Ishikawa (cell line): ENCODE measurements around the gene CD164L2.

ENCODE experiments used
- CEBPB ChIP-seq: IDR thresholded peaks from 2 replicates; pipeline ENCODE4 v1.6.1; 2012
- CREB1 ChIP-seq: IDR thresholded peaks from 2 replicates; pipeline ENCODE4 v1.6.1; 2012; ENCODE audit warnings: low read depth
- EGR1 ChIP-seq: IDR thresholded peaks from 2 replicates; pipeline ENCODE4 v1.6.1; 2012
- EP300 ChIP-seq: IDR thresholded peaks from 2 replicates; pipeline ENCODE4 v1.6.1; 2012; ENCODE audit warnings: borderline replicate concordance
- FOXM1 ChIP-seq: IDR thresholded peaks from 2 replicates; pipeline ENCODE4 v1.6.1; 2012; ENCODE audit warnings: low read depth, borderline replicate concordance
- NFIC ChIP-seq: IDR thresholded peaks from 2 replicates; pipeline ENCODE4 v1.6.1; 2012
- RAD21 ChIP-seq: IDR thresholded peaks from 2 replicates; pipeline ENCODE4 v1.6.1; 2012; ENCODE audit warnings: low read depth
- TAF1 ChIP-seq: IDR thresholded peaks from 2 replicates; pipeline ENCODE4 v1.6.1; 2012; ENCODE audit warnings: low read depth, mild to moderate bottlenecking
- TCF12 ChIP-seq: IDR thresholded peaks from 2 replicates; pipeline ENCODE4 v1.6.1; 2012; ENCODE audit warnings: low read depth
- TEAD4 ChIP-seq: IDR thresholded peaks from 2 replicates; pipeline ENCODE4 v1.6.1; 2012
- YY1 ChIP-seq: IDR thresholded peaks from 2 replicates; pipeline ENCODE4 v1.6.1; 2012; ENCODE audit warnings: low read depth
- ZBTB7A ChIP-seq: IDR thresholded peaks from 2 replicates; pipeline ENCODE4 v1.6.1; 2012; ENCODE audit warnings: low read depth
- TF ChIP-seq, protein P1 (sequence below): IDR thresholded peaks from 2 replicates; pipeline ENCODE4 v1.6.1; 2012
- TF ChIP-seq, protein P2 (sequence below): IDR thresholded peaks from 2 replicates; pipeline ENCODE4 v1.6.1; 2012
- TF ChIP-seq, protein P3 (sequence below): IDR thresholded peaks from 2 replicates; pipeline ENCODE4 v1.6.1; 2012; ENCODE audit warnings: low read depth, mild to moderate bottlenecking

Gene CD164L2

DNA sequence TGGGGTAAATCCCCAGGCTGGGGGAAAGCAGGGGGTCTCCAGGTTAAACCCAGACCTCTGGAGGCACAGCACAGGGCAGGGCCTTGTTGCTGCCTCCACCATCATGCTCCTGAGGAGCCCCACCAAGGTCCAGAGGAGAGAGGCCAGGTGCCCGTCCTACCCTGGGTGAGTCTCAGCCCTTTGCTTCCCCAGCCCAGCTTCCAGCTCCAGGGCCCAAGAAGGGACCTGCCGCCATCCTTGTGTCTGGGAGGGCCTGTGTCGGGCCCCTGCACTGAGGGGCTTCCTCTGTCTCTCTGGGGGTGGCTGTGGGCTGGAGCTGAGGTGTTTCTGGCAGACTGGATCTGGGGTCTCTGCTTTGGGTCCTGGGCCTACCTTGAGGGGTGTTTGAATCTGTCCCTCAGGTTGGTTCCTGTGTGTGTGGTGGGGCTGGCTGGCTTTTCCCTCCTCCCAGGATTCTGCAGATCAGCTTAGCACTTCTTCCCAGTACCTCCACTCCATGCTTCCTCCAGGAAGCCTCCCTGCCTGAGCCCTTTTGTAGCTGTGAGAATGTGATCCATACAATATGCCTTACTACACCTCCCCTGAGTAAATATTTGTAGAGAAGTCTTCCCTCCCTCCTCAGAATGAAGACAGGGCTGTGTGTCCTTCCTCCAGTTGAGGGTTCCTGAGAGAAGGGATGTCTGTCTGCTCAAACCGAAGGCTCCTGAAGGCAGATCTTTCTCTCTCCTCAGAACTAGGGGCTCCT, 15.4 kb upstream of the CD164L2 start:
- TF ChIP-seq TAF1 = no peak
- TF ChIP-seq YY1 = no peak
- no peak for TF ChIP-seq EP300
- TF ChIP-seq, protein P1, sequence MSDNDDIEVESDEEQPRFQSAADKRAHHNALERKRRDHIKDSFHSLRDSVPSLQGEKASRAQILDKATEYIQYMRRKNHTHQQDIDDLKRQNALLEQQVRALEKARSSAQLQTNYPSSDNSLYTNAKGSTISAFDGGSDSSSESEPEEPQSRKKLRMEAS = no peak
- no peak for TF ChIP-seq CREB1
- TF ChIP-seq CEBPB = no peak
- TF ChIP-seq EGR1 = no peak
- no peak for TF ChIP-seq ZBTB7A
- no peak for TF ChIP-seq NFIC
- no peak for TF ChIP-seq FOXM1
- TF ChIP-seq TEAD4 = no peak
- TF ChIP-seq RAD21 = no peak
- TF ChIP-seq, protein P2, sequence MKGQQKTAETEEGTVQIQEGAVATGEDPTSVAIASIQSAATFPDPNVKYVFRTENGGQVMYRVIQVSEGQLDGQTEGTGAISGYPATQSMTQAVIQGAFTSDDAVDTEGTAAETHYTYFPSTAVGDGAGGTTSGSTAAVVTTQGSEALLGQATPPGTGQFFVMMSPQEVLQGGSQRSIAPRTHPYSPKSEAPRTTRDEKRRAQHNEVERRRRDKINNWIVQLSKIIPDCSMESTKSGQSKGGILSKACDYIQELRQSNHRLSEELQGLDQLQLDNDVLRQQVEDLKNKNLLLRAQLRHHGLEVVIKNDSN = no peak
- no peak for TF ChIP-seq TCF12
- TF ChIP-seq, protein P3, sequence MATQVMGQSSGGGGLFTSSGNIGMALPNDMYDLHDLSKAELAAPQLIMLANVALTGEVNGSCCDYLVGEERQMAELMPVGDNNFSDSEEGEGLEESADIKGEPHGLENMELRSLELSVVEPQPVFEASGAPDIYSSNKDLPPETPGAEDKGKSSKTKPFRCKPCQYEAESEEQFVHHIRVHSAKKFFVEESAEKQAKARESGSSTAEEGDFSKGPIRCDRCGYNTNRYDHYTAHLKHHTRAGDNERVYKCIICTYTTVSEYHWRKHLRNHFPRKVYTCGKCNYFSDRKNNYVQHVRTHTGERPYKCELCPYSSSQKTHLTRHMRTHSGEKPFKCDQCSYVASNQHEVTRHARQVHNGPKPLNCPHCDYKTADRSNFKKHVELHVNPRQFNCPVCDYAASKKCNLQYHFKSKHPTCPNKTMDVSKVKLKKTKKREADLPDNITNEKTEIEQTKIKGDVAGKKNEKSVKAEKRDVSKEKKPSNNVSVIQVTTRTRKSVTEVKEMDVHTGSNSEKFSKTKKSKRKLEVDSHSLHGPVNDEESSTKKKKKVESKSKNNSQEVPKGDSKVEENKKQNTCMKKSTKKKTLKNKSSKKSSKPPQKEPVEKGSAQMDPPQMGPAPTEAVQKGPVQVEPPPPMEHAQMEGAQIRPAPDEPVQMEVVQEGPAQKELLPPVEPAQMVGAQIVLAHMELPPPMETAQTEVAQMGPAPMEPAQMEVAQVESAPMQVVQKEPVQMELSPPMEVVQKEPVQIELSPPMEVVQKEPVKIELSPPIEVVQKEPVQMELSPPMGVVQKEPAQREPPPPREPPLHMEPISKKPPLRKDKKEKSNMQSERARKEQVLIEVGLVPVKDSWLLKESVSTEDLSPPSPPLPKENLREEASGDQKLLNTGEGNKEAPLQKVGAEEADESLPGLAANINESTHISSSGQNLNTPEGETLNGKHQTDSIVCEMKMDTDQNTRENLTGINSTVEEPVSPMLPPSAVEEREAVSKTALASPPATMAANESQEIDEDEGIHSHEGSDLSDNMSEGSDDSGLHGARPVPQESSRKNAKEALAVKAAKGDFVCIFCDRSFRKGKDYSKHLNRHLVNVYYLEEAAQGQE = no peak

DNA sequence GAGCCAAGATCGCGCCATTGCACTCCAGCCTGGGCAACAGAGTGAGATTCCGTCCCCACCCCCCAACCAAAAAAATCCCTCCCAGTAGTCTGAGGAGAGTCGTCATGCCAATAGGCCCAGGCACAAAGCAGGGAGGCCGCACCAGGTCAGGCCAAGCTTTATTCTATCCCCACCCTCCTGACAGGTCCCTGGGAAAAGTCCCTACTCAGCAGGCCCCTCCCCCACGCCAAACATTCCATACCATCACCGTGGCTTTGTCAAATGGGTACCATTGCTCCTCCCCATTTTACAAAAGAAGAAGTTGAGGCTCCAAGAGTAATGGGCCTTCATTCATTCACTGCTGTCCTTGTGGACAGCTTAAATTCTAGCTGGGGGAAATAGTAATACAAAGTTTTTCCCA, 14.6 kb upstream of the CD164L2 start:
- TF ChIP-seq ZBTB7A = no peak
- TF ChIP-seq FOXM1 = no peak
- TF ChIP-seq, protein P1 = no peak
- TF ChIP-seq TCF12 = no peak
- TF ChIP-seq NFIC = no peak
- no peak for TF ChIP-seq EP300
- no peak for TF ChIP-seq YY1
- no peak for TF ChIP-seq CEBPB
- TF ChIP-seq TEAD4 = no peak
- no peak for TF ChIP-seq EGR1
- TF ChIP-seq, protein P3 = no peak
- no peak for TF ChIP-seq CREB1
- TF ChIP-seq RAD21 = no peak
- no peak for TF ChIP-seq TAF1
- TF ChIP-seq, protein P2 = no peak

DNA sequence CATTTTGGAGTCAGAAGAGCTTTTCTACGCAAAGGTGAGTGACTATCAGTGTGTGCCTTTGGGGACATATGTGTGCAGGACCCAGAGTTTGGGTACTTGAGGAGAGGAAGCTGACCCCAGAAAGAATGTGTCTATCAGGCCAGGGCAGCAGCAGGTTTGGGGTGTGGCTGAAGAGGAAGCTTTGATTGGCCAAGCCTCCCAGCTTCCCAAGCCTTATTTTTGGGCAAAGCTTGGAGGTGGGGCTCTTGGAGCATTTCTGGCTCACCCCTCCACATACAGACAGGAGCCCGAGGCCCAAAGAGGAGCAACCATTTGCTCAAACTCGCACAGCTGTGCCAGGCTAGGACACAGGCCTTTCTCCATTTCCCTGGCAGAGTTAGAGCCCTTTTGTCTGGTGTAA, 14.0 kb upstream of the CD164L2 start:
- TF ChIP-seq EGR1 (no peak), NFIC (no peak), TEAD4 (no peak), CREB1 (no peak), RAD21 (no peak), CEBPB (no peak), TCF12 (no peak), TAF1 (no peak), FOXM1 (no peak), ZBTB7A (no peak), YY1 (no peak), EP300 (no peak)
- TF ChIP-seq, protein P3 = no peak
- TF ChIP-seq, protein P1 = no peak
- TF ChIP-seq, protein P2 = no peak
